OCI-LY1 (cell line): ENCODE measurements around the gene TMEM132C.
"Not testable (repeated sequence)": the region's sequence is repeated elsewhere in the genome, so short reads cannot be mapped to it uniquely, and the experiment has no call there.

Source experiments
- H2AFZ ChIP-seq: fragments of 200-600 bp; sonication (generic), shearing (Covaris generic); 2 replicates; pipeline ENCODE4 v1.6.0; 2014; ENCODE audit warnings: antibody characterized with exemption, mild to moderate bottlenecking, low read length
- H3F3A ChIP-seq: fragments of 200-600 bp; sonication (generic), shearing (Covaris generic); 2 replicates; pipeline ENCODE4 v1.6.0; 2014; ENCODE audit warnings: mild to moderate bottlenecking, antibody characterized with exemption, low read length, moderate library complexity; ENCODE audit not compliant: insufficient read depth
- H3K27ac ChIP-seq: fragments of 200-600 bp; sonication (generic); 2 replicates; pipeline ENCODE4 v1.5.1; 2014; ENCODE audit warnings: low read length, mixed run types, mild to moderate bottlenecking, low read depth; ENCODE audit not compliant: poor library complexity, severe bottlenecking
- H3K27me3 ChIP-seq: fragments of 200-600 bp; sonication (generic); 2 replicates; pipeline ENCODE4 v1.6.0; 2014; ENCODE audit warnings: antibody characterized with exemption, mild to moderate bottlenecking, low read length, moderate library complexity; ENCODE audit not compliant: insufficient read depth
- H3K36me3 ChIP-seq: fragments of 200-600 bp; sonication (generic); 2 replicates; pipeline ENCODE4 v1.6.1; 2014; ENCODE audit warnings: mild to moderate bottlenecking, antibody characterized with exemption, low read length, moderate library complexity, mixed read lengths; ENCODE audit not compliant: insufficient read depth
- H3K4me1 ChIP-seq: fragments of 200-600 bp; sonication (generic); 2 replicates; pipeline ENCODE4 v1.5.1; 2014; ENCODE audit warnings: mild to moderate bottlenecking, low read length, moderate library complexity; ENCODE audit not compliant: insufficient read depth, severe bottlenecking
- H3K4me2 ChIP-seq: fragments of 200-600 bp; sonication (generic), shearing (Covaris generic); 2 replicates; pipeline ENCODE4 v1.6.1; 2014; ENCODE audit warnings: low read length
- H3K4me3 ChIP-seq: fragments of 200-600 bp; sonication (generic); 2 replicates; pipeline ENCODE4 v1.5.1; 2014; ENCODE audit warnings: low read length, low read depth, mild to moderate bottlenecking, mixed read lengths; ENCODE audit not compliant: poor library complexity, severe bottlenecking
- H3K79me2 ChIP-seq: fragments of 200-600 bp; shearing (Covaris generic); 2 replicates; pipeline ENCODE4 v1.6.1; 2016; ENCODE audit warnings: mixed run types, low read length, mixed read lengths; ENCODE audit not compliant: insufficient read depth
- H3K9ac ChIP-seq: fragments of 200-600 bp; sonication (generic), shearing (Covaris generic); 2 replicates; pipeline ENCODE4 v1.6.1; 2014; ENCODE audit warnings: mild to moderate bottlenecking, low read length, mixed read lengths
- H3K9me2 ChIP-seq: fragments of 200-600 bp; sonication (generic), shearing (Covaris generic); 2 replicates; pipeline ENCODE4 v1.6.1; 2014; ENCODE audit warnings: low read depth, mild to moderate bottlenecking, low read length, mixed read lengths
- H3K9me3 ChIP-seq: fragments of 200-600 bp; shearing (Covaris generic); 2 replicates; pipeline ENCODE4 v1.6.1; 2014; ENCODE audit warnings: low read length, mixed read lengths
- H4K20me1 ChIP-seq: fragments of 200-600 bp; sonication (generic), shearing (Covaris generic); 2 replicates; pipeline ENCODE4 v1.6.0; 2016; ENCODE audit warnings: mild to moderate bottlenecking, low read length; ENCODE audit not compliant: insufficient read depth
- CTCF ChIP-seq: fragments of 200-600 bp; sonication (generic), shearing (Covaris generic); IDR thresholded peaks from 2 replicates; pipeline ENCODE4 v1.5.1; 2017; ENCODE audit warnings: mild to moderate bottlenecking, antibody characterized with exemption, low read length, moderate library complexity, mixed read lengths
- EZH2 ChIP-seq: fragments of 200-600 bp; sonication (generic), shearing (Covaris generic); IDR thresholded peaks from 2 replicates; pipeline ENCODE4 v1.8.0; 2017; ENCODE audit warnings: borderline replicate concordance, mixed run types, mild to moderate bottlenecking, antibody characterized with exemption, low read length, moderate library complexity, mixed read lengths

TMEM132C gene

DNA sequence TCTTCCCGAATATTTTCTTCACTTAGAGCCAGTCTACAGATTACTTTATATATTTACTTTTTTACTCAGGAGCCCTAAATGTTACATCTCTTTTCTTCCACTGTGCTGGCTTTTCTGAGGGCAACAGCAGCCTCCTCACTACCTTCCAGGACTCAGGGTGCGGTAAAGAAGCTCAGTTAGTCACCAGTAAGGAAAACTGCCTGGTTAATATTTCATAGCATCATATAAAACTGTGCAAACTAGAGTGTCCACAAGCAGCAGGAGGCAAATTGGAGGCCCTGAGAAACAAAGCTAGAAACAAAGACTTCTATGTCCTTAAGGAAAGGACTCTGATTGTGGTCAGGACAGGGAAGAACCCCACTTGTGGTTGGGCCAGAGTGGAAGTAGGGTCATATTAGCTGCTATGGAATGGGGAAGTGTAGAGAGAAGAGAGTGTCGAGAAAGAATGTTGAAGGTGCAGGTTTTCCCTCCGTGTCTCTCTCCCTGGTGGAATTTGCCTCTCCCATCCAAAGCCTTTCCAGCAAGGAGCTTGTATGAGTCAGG is 336.7 kb downstream of the TMEM132C start:
- TF ChIP-seq CTCF = no peak
- TF ChIP-seq EZH2 = no peak
- no peak overlapping the region for H3K9ac ChIP-seq
- H2AFZ ChIP-seq = no peak overlapping the region
- H3K4me2 ChIP-seq = no peak overlapping the region
- H4K20me1 ChIP-seq = no peaks in the 10 kb centered on the region
- no peaks in the 10 kb centered on the region for H3K79me2 ChIP-seq
- no peaks in the 10 kb centered on the region for H3K9me3 ChIP-seq
- no peaks in the 10 kb centered on the region for H3K36me3 ChIP-seq
- no peaks in the 10 kb centered on the region for H3K27me3 ChIP-seq
- no peak overlapping the region for H3K4me3 ChIP-seq
- H3K9me2 ChIP-seq = no peaks in the 10 kb centered on the region
- no peak overlapping the region for H3K27ac ChIP-seq
- H3F3A ChIP-seq = no peaks in the 10 kb centered on the region
- H3K4me1 ChIP-seq = no peaks in the 10 kb centered on the region

GRCh38 chr12:128604219-128604618 is 337.2 kb downstream of the TMEM132C start:
- not testable (repeated sequence) for H3K27ac ChIP-seq, H3K9me2 ChIP-seq, H3K9me3 ChIP-seq, H3K4me1 ChIP-seq, H3K4me3 ChIP-seq, H3K4me2 ChIP-seq, H3K9ac ChIP-seq, H3K36me3 ChIP-seq, H3K27me3 ChIP-seq, H2AFZ ChIP-seq, H3K79me2 ChIP-seq, H4K20me1 ChIP-seq, H3F3A ChIP-seq

- Histone ChIP-seq H4K20me1 (no peaks in the 10 kb centered on the region), H3K4me2 (no peak overlapping the region), H3K36me3 (no peaks in the 10 kb centered on the region), H3K27me3 (no peaks in the 10 kb centered on the region), H3K9me2 (no peaks in the 10 kb centered on the region), H3K79me2 (no peaks in the 10 kb centered on the region), H3K27ac (no peak overlapping the region), H3F3A (no peaks in the 10 kb centered on the region), H3K9me3 (no peaks in the 10 kb centered on the region), H2AFZ (no peak overlapping the region), H3K4me1 (no peaks in the 10 kb centered on the region), H3K9ac (no peak overlapping the region), H3K4me3 (no peak overlapping the region)
- TF ChIP-seq CTCF = no peak
- no peak for TF ChIP-seq EZH2
Observed at GRCh38 chr12:128606051-128606450, 339.1 kb downstream of the TMEM132C start.

- no peak overlapping the region for H3K4me2 ChIP-seq
- H3K9ac ChIP-seq = no peak overlapping the region
- no peaks in the 10 kb centered on the region for H4K20me1 ChIP-seq
- no peaks in the 10 kb centered on the region for H3K9me2 ChIP-seq
- H3K4me1 ChIP-seq = no peaks in the 10 kb centered on the region
- no peaks in the 10 kb centered on the region for H3K79me2 ChIP-seq
- TF ChIP-seq EZH2 = no peak
- H3K36me3 ChIP-seq = no peaks in the 10 kb centered on the region
- H3K27ac ChIP-seq = no peak overlapping the region
- no peaks in the 10 kb centered on the region for H3F3A ChIP-seq
- no peak overlapping the region for H3K4me3 ChIP-seq
- H3K9me3 ChIP-seq = no peaks in the 10 kb centered on the region
- no peaks in the 10 kb centered on the region for H3K27me3 ChIP-seq
- no peak overlapping the region for H2AFZ ChIP-seq
Observed at GRCh38 chr12:128606538-128606937, 339.6 kb downstream of the TMEM132C start.
